K562 (cell line): Measurements from ENCODE around the gene ZNF609. TPM values are rescaled to one million over a fixed set of nuclear protein-coding genes. Genes with fewer than 3 reads are reported as not detected.

ENCODE experiments used
- CHD2 ChIP-seq: IDR thresholded peaks from 2 replicates; pipeline ENCODE4 v1.6.1; 2011; ENCODE audit warnings: low read depth, low read length
- EGR1 ChIP-seq: fragments of 450-650 bp; conservative IDR thresholded peaks from 2 replicates; pipeline ENCODE4 v1.6.1; 2017; ENCODE audit warnings: mild to moderate bottlenecking
- HNRNPUL1 ChIP-seq: fragments of 200-400 bp; formaldehyde crosslinking; IDR thresholded peaks from 2 replicates; pipeline ENCODE4 v1.6.1; 2017; ENCODE audit warnings: low read length
- KHSRP ChIP-seq: fragments of 450-650 bp; IDR thresholded peaks from 2 replicates; pipeline ENCODE4 v1.6.1; 2017
- MED1 ChIP-seq: sonication (generic); formaldehyde crosslinking; IDR thresholded peaks from 2 replicates; pipeline ENCODE4 v1.8.1; 2023; ENCODE audit warnings: missing genetic modification reagents, borderline replicate concordance
- NCOR1 ChIP-seq: fragments of 450-650 bp; IDR thresholded peaks from 2 replicates; pipeline ENCODE4 v1.6.1; 2016; ENCODE audit warnings: mild to moderate bottlenecking, moderate library complexity
- RAD51 ChIP-seq: fragments of 450-650 bp; IDR thresholded peaks from 2 replicates; pipeline ENCODE4 v1.7.1; 2016; ENCODE audit warnings: low read depth, mild to moderate bottlenecking, borderline replicate concordance
- RUNX1 ChIP-seq: sonication (generic); IDR thresholded peaks from 2 replicates; pipeline ENCODE4 v1.6.1; 2016; ENCODE audit warnings: antibody characterized with exemption, low read depth
- TCFL5 ChIP-seq: fragments of 250-450 bp; sonication (Bioruptor Pico); conservative IDR thresholded peaks from 2 replicates; pipeline ENCODE4 v1.6.1; 2021; ENCODE audit warnings: mild to moderate bottlenecking, moderate library complexity, matching md5 sums
- ZFP30 ChIP-seq: fragments of 250-450 bp; sonication (Bioruptor Pico); IDR thresholded peaks from 2 replicates; pipeline ENCODE4 v1.8.0; 2022; ENCODE audit warnings: moderate library complexity, mild to moderate bottlenecking, inconsistent platforms, borderline replicate concordance
- ZNF121 ChIP-seq: sonication (generic); formaldehyde crosslinking; conservative IDR thresholded peaks from 2 replicates; pipeline ENCODE4 v1.8.0; 2022; ENCODE audit warnings: missing genetic modification reagents
- ZNF57 ChIP-seq: fragments of 450-650 bp; formaldehyde crosslinking; IDR thresholded peaks from 2 replicates; pipeline ENCODE4 v1.4.0; 2020; ENCODE audit warnings: mild to moderate bottlenecking, moderate library complexity
- ZNF696 ChIP-seq: fragments of 250-450 bp; sonication (Bioruptor Pico); conservative IDR thresholded peaks from 2 replicates; pipeline ENCODE4 v1.4.0; 2020; ENCODE audit warnings: mild to moderate bottlenecking, moderate library complexity
- ZSCAN29 ChIP-seq: fragments of 450-650 bp; IDR thresholded peaks from 2 replicates; pipeline ENCODE4 v1.6.1; 2017
- polyA plus RNA-seq, 8 experiments: library from polyadenylated mRNA; depleted of rRNA in 4 of 8; stranded (reverse) in 5 of 8; unstranded in 3 of 8; fragments of >200 nt; fragmentation: Nextera tagmentation in 2 of 8; fragmentation: Illumina TruSeq in 1 of 8; extraction: Ambion mirVana in 2 of 8; extraction: Trizol in 1 of 8; gene quantifications; 2 replicates each; pipeline versions ENCODE4 v1.2.1 to v1.2.3, GENCODE V29; 2011 to 2014; ENCODE audit warnings: inconsistent platforms in 1 of 8, missing spikeins in 1 of 8
- total RNA-seq, 7 experiments: library from RNA; depleted of rRNA in 6 of 7; stranded (reverse); fragments of >200 nt in 6 of 7; fragmentation: Illumina TruSeq in 2 of 7; extraction: Trizol in 2 of 7; gene quantifications; 2 replicates each; pipeline versions ENCODE4 v1.2.1 to v1.2.3, GENCODE V29; 2011 to 2021; ENCODE audit warnings: low replicate concordance in 1 of 7
- TF ChIP-seq, protein P1 (sequence below): fragments of 250-450 bp; sonication (Bioruptor Pico); IDR thresholded peaks from 2 replicates; pipeline ENCODE4 v1.8.0; 2021; ENCODE audit warnings: mild to moderate bottlenecking, moderate library complexity
- TF ChIP-seq, protein P2 (sequence below): IDR thresholded peaks from 2 replicates; pipeline ENCODE4 v1.6.1; 2014; ENCODE audit warnings: antibody characterized with exemption
- TF ChIP-seq, protein P3 (sequence below): fragments of 450-650 bp; IDR thresholded peaks from 2 replicates; pipeline ENCODE4 v1.6.1; 2016; ENCODE audit warnings: mild to moderate bottlenecking, moderate library complexity

ZNF609 gene
- total and polyA plus RNA-seq, 9 of the 15 experiments (the other 6 are each of a cell fraction or from before 2014, with no cell fraction given): 3.0 to 38.7 (median 17.8) TPM

DNA sequence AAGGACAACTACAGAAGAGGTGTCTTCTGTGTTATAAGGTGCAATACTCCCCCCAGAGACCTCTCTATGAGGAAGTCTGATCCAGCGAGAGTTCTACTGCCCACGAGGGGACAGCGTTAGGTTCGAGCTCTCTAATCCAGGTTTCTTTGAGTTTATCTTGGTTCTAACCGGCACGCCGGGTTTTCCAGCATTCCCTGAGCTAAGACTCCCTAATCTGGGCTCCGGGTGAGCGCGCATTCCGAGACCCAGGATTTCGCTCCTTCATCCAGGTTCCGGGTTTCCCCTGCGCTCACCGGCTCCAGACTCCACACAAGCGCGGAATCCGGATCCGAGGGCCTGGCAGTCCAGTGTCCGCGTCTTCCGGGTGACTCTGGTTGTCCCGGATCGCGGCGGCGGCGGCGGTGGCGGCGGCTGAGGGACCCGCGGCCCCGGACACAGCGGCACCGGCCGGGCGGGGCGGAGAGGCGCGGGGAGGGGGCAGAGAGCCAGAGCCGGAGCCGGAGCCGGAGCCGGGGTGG lies at the start of gene ZNF609 (continued):
- TF ChIP-seq ZFP30 (CRISPR knock-in tag) (no peak), RAD51 (0 out of 2 replicates have a peak, but pooled peaks have one; percentile 11), ZNF121 (CRISPR knock-in tag) (no peak), CHD2 (no peak), KHSRP (no peak), EGR1 (no peak; the same call in 1 of the 2 replicates), ZSCAN29 (peak; percentile 89), TCFL5 (no peak), RUNX1 (no peak), ZNF57 (CRISPR knock-in tag) (no peak), NCOR1 (peak; percentile 51; the same call in 1 of the 2 replicates), HNRNPUL1 (no peak), MED1 (CRISPR knock-in tag) (no peak), ZNF696 (CRISPR knock-in tag) (no peak)
- TF ChIP-seq, protein P1, sequence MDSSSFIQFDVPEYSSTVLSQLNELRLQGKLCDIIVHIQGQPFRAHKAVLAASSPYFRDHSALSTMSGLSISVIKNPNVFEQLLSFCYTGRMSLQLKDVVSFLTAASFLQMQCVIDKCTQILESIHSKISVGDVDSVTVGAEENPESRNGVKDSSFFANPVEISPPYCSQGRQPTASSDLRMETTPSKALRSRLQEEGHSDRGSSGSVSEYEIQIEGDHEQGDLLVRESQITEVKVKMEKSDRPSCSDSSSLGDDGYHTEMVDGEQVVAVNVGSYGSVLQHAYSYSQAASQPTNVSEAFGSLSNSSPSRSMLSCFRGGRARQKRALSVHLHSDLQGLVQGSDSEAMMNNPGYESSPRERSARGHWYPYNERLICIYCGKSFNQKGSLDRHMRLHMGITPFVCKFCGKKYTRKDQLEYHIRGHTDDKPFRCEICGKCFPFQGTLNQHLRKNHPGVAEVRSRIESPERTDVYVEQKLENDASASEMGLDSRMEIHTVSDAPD (CRISPR knock-in tag): no peak
- TF ChIP-seq, protein P2, sequence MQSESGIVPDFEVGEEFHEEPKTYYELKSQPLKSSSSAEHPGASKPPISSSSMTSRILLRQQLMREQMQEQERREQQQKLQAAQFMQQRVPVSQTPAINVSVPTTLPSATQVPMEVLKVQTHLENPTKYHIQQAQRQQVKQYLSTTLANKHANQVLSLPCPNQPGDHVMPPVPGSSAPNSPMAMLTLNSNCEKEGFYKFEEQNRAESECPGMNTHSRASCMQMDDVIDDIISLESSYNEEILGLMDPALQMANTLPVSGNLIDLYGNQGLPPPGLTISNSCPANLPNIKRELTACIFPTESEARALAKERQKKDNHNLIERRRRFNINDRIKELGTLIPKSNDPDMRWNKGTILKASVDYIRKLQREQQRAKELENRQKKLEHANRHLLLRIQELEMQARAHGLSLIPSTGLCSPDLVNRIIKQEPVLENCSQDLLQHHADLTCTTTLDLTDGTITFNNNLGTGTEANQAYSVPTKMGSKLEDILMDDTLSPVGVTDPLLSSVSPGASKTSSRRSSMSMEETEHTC: no peak
- TF ChIP-seq, protein P3, sequence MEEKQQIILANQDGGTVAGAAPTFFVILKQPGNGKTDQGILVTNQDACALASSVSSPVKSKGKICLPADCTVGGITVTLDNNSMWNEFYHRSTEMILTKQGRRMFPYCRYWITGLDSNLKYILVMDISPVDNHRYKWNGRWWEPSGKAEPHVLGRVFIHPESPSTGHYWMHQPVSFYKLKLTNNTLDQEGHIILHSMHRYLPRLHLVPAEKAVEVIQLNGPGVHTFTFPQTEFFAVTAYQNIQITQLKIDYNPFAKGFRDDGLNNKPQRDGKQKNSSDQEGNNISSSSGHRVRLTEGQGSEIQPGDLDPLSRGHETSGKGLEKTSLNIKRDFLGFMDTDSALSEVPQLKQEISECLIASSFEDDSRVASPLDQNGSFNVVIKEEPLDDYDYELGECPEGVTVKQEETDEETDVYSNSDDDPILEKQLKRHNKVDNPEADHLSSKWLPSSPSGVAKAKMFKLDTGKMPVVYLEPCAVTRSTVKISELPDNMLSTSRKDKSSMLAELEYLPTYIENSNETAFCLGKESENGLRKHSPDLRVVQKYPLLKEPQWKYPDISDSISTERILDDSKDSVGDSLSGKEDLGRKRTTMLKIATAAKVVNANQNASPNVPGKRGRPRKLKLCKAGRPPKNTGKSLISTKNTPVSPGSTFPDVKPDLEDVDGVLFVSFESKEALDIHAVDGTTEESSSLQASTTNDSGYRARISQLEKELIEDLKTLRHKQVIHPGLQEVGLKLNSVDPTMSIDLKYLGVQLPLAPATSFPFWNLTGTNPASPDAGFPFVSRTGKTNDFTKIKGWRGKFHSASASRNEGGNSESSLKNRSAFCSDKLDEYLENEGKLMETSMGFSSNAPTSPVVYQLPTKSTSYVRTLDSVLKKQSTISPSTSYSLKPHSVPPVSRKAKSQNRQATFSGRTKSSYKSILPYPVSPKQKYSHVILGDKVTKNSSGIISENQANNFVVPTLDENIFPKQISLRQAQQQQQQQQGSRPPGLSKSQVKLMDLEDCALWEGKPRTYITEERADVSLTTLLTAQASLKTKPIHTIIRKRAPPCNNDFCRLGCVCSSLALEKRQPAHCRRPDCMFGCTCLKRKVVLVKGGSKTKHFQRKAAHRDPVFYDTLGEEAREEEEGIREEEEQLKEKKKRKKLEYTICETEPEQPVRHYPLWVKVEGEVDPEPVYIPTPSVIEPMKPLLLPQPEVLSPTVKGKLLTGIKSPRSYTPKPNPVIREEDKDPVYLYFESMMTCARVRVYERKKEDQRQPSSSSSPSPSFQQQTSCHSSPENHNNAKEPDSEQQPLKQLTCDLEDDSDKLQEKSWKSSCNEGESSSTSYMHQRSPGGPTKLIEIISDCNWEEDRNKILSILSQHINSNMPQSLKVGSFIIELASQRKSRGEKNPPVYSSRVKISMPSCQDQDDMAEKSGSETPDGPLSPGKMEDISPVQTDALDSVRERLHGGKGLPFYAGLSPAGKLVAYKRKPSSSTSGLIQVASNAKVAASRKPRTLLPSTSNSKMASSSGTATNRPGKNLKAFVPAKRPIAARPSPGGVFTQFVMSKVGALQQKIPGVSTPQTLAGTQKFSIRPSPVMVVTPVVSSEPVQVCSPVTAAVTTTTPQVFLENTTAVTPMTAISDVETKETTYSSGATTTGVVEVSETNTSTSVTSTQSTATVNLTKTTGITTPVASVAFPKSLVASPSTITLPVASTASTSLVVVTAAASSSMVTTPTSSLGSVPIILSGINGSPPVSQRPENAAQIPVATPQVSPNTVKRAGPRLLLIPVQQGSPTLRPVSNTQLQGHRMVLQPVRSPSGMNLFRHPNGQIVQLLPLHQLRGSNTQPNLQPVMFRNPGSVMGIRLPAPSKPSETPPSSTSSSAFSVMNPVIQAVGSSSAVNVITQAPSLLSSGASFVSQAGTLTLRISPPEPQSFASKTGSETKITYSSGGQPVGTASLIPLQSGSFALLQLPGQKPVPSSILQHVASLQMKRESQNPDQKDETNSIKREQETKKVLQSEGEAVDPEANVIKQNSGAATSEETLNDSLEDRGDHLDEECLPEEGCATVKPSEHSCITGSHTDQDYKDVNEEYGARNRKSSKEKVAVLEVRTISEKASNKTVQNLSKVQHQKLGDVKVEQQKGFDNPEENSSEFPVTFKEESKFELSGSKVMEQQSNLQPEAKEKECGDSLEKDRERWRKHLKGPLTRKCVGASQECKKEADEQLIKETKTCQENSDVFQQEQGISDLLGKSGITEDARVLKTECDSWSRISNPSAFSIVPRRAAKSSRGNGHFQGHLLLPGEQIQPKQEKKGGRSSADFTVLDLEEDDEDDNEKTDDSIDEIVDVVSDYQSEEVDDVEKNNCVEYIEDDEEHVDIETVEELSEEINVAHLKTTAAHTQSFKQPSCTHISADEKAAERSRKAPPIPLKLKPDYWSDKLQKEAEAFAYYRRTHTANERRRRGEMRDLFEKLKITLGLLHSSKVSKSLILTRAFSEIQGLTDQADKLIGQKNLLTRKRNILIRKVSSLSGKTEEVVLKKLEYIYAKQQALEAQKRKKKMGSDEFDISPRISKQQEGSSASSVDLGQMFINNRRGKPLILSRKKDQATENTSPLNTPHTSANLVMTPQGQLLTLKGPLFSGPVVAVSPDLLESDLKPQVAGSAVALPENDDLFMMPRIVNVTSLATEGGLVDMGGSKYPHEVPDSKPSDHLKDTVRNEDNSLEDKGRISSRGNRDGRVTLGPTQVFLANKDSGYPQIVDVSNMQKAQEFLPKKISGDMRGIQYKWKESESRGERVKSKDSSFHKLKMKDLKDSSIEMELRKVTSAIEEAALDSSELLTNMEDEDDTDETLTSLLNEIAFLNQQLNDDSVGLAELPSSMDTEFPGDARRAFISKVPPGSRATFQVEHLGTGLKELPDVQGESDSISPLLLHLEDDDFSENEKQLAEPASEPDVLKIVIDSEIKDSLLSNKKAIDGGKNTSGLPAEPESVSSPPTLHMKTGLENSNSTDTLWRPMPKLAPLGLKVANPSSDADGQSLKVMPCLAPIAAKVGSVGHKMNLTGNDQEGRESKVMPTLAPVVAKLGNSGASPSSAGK: no peak
